Muscle of arm (tissue), 14 donors: ENCODE data around the gene WASL. TPM values are rescaled to one million over a fixed set of nuclear protein-coding genes. Genes with fewer than 3 reads are reported as not detected.
"Not testable (repeated sequence)": the region's sequence is repeated elsewhere in the genome, so short reads cannot be mapped to it uniquely, and the experiment has no call there.

Source experiments
- DNase-seq: peaks from one replicate; pipeline ENCODE4 v3.0.0-alpha.2; 2013
- long read RNA-seq, 11 donors: transcript quantifications; one replicate each; lab custom pipeline, GENCODE V29; 2026
- polyA plus RNA-seq, 12 donors: library from polyadenylated mRNA; unstranded; fragments of 120-200 nt; gene quantifications; one replicate each; pipeline ENCODE4 v1.2.1, GENCODE V29; 2013; ENCODE audit not compliant: insufficient read length in 12 of 12

Gene WASL
- 10 to 100 TPM in 11 of 12 donors, not detected in 1; 32.1 to 40.3 (median 36.0) TPM for polyA plus RNA-seq
- long read RNA-seq, donor 1, full-length matches to known transcripts, result 1 of 54 reads
- long read RNA-seq, donor 1, partial matches to known transcripts, result 53 of 54 reads
- long read RNA-seq, donor 1, other reads (novel, unspliced or antisense), result 0 of 54 reads
- long read RNA-seq, donor 2, full-length matches to known transcripts, result 3 of 16 reads
- long read RNA-seq, donor 2, partial matches to known transcripts, result 13 of 16 reads
- long read RNA-seq, donor 2, other reads (novel, unspliced or antisense), result 0 of 16 reads
- long read RNA-seq, donor 3, result 0 reads
- long read RNA-seq, donor 4, result 0 reads
- long read RNA-seq, donor 5, full-length matches to known transcripts, result 1 of 16 reads
- long read RNA-seq, donor 5, partial matches to known transcripts, result 15 of 16 reads
- long read RNA-seq, donor 5, other reads (novel, unspliced or antisense), result 0 of 16 reads
- long read RNA-seq, donor 6, full-length matches to known transcripts, result 1 of 1 reads
- long read RNA-seq, donor 6, partial matches to known transcripts, result 0 of 1 reads
- long read RNA-seq, donor 6, other reads (novel, unspliced or antisense), result 0 of 1 reads
- long read RNA-seq, donor 7, full-length matches to known transcripts, result 1 of 7 reads
- long read RNA-seq, donor 7, partial matches to known transcripts, result 6 of 7 reads
- long read RNA-seq, donor 7, other reads (novel, unspliced or antisense), result 0 of 7 reads
- long read RNA-seq, donor 8, full-length matches to known transcripts, result 3 of 13 reads
- long read RNA-seq, donor 8, partial matches to known transcripts, result 10 of 13 reads
- long read RNA-seq, donor 8, other reads (novel, unspliced or antisense), result 0 of 13 reads
- long read RNA-seq, donor 9, result 0 reads
- long read RNA-seq, donor 10, full-length matches to known transcripts, result 4 of 4 reads
- long read RNA-seq, donor 10, partial matches to known transcripts, result 0 of 4 reads
- long read RNA-seq, donor 10, other reads (novel, unspliced or antisense), result 0 of 4 reads
- long read RNA-seq, donor 11, full-length matches to known transcripts, result 4 of 4 reads
- long read RNA-seq, donor 11, partial matches to known transcripts, result 0 of 4 reads
- long read RNA-seq, donor 11, other reads (novel, unspliced or antisense), result 0 of 4 reads

DNA sequence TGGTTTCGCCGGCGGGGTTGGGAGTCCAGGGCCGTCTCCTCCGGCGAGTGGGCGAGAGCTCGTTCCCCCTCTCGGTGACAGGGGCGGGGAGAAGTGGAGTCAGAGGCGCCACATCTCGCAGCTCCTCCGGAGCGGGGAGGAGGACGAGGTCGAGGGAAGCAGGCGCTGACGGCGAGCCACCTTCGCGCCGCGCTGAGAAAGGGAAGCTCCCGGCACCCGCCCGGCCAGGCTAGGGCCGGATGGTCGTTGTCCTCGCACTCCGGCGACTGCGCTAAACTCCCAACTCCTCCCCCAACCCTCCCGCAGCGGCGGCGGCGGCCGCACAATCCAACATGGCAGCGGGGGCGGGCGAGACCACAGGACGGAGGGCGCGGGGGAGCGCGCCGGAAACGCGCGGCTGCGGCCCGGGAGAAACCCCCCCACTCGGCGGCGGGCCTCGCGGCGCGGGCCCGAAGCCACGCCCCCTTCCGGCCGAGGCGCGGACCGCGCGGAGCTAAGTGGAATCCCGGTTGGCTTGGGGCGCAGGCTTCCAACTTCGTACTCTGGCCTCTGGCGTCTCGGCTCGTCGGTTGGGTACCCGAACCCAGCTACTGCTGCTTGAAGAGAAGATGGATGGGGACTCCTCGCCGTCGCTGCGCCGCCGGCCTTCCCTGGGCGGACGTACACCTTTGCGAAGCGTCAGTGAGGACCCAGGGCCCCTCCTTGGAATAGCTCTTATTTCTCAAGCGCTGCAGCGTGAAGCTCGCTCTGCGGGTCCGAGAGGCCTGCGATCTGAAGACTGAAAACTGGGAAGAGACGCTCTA, at the start of gene WASL:
Gene WASL (minus strand): TSS at position 270 of the 803 bp plus-strand sequence. CDS start 269 bp downstream, at position 1.
- peak; percentile 93 for DNase-seq

DNA sequence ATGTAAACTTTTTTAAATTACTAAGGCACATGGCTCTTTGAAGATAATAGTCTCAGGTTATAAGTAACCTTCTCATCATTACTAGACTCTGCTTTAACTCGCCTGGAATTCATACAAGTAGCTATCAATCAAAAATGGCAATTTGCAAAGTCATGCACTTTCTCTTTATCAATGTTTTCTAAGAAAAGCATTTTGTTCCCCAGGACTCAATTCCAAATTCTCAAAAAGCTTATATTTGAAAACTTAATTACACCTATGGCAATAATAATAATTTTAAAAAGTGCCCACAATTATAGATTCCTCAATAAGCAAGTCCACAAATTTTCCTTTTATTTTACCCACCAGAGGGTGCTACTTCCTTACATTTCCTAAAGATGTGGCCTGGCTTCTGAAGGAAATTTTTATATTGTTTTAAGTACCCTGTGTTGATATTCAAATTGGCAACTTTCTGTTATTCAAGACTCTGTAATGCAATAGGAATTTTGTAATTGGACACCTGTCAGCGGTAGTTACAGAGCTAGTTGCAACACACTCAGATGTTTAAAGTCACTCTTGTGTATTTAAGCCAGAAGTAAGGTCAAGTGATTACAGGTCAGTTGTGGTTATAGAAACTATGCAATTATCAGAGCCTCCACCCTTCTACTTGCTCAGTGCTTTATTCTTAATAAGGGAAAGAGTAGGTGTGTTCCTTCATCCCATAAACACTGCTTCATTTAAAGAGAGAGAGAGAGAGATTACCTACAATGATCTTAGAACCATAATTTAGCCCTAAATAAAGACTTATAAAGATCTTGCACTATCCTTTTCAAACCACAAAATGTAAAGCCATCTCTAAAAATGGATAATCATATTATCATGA, 49.1 kb upstream of the WASL start:
- peak; percentile 34 for DNase-seq

DNA sequence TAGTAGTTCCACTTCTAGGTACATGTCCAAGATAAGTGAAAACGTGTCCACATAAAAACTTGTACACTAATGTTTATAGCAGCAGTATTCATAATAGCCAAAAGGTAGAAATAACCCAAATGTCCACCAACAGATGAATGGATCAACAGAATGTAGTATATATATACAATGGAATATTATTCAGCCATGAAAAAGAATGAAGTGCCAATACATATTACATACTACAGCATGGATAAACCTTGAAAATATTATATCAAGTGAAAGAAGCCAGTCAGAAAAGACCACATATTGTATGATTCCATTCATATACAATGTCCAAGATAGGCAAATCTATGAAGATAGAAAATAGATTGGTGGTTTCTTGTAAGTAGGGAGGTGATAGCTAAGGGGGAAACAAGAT, 47.8 kb upstream of the WASL start:
- no peak for DNase-seq

DNA sequence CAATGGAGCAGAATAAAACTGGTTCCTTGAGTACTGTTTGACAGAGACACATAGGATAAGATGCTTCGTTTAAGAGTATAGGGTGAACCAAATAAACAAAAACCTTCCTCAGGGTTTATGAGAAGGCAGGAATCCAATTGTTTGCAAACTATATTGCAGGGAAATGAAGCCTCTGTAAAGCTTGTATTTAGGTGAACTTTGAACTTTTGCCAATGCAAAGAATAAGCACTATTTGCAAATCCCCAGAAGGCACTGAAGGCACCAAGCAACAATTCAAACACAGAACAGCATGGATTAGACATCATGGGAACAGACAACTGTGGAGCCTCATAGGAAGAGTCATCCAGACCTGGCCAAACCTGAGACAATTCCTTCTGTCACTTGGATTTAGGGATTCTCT, 47.1 kb upstream of the WASL start:
- DNase-seq, result no peak

DNA sequence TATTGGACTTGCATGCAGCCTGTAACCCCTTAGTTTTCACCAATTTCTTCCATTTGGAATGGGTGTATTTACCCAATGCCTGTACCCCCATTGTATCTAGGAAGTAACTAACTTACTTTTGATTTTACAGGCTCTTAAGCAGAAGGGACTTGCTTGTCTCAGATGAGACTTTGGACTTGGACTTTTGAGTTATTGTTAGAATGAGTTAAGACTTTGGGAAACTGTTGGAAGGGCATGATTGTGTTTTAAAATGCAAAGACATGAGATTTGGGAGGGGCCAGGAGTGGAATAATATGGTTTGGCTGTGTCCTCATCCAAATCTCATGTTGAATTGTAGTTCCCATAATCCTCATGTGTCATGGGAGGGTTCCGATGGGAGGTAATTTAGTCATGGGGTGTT, 46.3 kb upstream of the WASL start:
- not testable (repeated sequence) for DNase-seq

DNA sequence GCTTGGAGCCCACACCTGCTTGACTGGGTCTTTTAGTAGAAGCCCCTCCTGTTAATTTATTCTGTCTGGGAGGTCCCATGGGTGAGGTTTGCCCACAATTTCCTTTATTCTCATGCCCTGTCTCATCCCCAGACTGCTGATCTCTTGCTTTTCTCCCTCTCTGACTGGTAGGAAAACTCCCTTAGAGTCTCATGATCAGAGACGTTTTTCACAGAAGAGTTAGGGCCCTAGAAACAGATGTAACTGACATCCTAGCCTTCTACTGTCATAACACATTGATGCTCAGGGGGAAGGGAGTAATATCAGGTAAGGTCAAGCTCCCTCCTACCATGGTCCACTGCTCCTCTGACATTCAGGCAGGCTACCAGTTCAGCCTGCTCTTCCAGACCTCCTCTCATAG, 43.7 kb upstream of the WASL start:
- no peak for DNase-seq

DNA sequence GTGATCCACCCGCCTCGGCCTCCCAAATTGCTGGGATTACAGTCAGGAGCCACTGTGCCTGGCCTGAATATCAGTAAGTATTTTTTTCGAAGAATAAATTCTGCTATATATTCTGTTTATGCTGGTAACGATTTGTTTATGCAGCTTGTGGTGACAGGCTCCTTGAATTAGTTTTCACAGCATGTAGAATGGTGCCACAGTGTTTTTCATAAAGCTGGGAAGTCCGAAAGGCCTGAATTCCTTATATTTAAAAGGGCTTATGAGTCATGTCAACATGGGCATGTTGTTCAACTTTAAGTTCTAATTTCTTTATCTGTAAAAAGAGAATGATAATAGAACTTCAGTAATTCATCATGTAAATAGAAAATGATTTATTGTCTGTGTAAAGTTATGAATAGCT, 42.2 kb upstream of the WASL start:
- no peak for DNase-seq

DNA sequence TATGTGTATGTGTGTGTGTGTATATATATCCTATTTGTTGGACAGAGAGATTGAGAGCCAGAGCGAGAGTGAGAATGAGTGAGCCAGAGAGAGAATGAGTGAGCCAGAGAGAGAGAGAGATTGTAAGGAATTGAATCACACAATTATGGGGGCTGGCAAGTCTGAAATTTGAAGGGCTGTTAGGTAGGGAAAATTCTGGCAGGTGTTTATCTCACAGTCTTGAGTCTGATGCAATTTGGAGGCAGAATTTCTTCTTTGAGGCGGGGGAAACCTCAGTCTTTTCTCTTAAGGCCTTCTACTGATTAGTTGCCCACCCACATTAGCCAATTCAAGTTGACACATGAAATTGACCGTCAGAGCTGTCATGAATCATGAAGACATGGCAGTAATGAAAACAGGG, 41.0 kb upstream of the WASL start:
- no peak for DNase-seq

DNA sequence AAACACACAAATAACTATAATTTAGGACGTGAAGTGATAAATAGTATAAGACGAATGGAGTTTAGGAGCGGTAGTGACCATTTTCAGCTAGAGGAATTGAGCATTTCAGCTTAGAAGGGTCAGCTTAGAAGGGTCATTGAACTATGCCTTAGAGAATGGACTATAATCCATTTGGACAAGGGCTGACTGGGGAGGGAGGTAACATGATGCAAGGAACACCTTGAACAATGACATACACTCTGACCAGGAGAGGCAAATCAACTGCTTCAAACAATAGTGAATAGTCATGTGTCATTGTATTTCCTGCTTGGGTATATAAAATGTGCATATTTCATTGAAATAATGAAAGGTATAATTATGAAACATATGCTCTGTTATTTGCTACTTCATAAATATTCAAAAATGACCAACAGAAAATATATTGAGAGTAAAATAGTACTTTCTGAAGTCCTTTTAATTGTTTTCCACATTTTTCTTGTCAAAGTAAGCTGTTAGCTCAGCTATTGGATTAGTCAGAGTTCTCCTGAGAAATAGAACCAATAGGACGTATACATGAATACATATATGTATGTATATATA, 40.5 kb upstream of the WASL start:
- DNase-seq, result no peak

DNA sequence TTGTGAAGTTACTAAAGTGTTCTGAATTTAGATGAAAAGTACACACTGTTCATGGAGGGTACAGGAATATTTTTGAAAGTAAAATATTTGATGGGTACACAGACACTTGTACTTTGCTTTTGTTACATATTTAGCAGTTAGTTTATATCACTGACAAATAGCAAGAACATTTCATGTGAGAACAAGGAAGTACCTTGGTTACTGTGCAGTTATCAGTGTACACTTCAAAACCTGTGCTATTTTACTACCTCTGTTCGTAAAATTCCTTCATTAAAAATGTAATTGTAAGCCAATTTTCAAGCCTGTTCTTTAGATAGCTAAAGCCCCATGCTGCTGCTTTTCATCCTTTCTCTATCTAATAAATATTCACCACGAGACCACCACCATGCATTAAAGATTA, 39.8 kb upstream of the WASL start:
- DNase-seq, result no peak

DNA sequence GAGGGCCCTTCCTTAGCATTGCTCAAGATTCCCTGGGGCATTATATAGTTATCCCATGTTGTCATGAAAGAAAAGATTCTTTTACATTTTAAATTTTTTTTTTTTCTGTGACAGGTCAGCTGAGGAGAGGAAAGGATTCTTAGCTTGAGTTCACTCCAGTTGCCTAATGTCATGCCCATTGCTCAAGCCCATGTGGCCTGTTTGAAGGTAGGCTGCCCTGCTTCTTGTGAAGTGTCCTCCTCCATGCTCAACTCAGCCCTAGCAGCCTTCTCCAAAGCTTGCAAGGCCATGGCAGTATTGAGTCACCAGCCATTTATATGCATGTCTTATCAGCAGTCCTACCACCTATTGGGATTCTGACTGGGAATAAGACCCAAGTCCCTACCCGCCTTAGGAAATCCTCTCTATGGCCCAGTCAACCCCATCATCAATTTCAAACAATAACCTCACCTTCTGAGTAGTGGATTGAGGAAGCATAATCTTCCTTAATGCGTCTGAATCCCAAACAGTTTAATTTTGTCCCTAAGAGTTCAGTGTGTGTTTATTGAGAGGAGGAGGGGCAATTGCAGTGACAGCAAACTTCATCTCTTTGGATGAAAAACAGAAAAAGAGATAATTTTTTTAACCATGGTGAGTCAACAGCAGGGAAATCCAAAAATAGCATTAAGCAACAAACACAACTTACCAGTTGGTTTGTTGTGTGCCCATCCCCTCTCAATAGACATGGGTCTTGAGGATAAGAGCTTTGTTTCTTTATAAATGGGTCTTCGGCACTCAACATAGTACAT, 38.6 kb upstream of the WASL start:
- DNase-seq, result no peak

DNA sequence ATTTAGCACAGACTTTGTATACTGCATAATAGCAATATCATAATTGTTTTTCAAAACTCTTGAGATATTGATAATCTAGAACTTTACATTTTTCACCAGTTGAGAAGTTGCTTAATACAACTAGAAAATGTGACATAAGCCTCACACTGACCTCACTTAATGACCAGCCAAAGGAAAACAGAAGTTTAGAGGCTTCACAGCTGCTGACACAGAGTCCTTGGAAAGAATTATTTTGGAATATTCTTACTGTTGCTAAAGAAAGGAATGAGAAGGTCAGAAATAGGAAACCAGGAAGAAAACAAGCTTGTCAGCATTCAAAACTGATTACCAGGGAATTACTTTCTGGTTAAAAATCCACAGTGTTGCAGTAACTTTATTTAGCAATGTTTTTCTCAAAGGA, 35.5 kb upstream of the WASL start:
- no peak for DNase-seq

DNA sequence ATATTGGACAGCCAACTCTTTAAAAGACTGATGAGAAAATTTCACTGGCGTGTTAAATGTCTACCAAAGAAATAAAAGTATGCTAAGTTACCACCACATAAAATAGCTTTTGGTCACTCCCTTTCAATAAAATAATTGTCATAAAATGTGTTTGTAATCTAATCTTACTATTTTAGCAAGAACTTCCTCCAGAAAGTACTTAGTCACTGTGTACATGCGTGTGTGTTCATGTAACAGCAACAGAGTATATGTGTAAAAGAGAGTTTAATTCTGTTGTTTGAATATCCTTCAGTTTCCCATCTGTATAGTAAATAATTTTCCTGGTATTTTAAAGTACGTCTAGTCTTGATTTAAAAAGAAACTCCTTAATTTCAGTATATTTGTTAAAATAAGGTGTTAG, 35.0 kb upstream of the WASL start:
- no peak for DNase-seq

DNA sequence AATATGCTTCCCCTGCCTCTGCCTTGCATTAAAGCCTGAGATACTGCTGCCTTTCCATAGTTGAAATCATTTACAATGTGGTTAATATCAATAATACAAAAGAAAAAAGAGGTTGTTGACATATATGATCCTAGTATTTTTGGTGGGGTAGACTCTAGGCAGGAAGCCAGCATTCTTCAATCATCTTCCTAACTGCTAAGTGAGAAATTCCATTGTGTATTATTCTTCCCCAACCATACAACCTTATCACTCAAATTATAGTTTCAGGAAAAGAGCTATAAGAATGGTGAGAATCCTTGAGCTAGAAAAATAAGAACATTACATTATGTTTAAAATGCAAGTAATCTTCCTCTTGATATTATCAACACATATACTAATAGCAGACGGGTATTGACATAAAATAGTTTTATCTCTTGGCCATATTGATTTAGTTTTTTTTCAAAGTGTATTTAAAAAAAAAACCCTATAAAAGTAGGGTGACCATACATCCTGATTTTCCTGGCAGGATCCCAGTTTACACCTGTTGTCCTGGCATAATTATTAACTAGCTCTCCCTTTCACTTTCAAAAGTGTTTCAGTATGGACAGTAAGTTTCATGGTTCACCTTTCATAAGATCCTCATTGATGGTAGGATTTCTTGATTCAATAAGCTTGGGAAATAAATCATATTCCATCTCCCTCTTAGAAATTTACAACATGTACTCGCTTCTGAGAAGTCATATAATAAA, 33.4 kb upstream of the WASL start:
- no peak for DNase-seq

DNA sequence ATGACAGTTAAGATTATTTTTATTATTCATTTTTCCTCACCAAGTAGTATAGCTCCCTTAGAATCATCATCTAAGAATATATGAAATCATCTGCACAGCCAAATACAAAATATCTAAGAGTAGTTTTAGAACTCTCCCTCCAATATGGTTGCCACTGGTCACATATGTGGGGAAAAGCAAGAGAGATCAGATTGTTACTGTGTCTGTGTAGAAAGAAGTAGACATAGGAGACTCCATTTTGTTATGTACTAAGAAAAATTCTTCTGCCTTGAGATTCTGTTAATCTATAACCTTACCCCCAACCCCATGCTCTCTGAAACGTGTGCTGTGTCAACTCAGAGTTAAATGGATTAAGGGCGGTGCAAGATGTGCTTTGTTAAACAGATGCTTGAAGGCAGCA, 31.7 kb upstream of the WASL start:
- not testable (repeated sequence) for DNase-seq

DNA sequence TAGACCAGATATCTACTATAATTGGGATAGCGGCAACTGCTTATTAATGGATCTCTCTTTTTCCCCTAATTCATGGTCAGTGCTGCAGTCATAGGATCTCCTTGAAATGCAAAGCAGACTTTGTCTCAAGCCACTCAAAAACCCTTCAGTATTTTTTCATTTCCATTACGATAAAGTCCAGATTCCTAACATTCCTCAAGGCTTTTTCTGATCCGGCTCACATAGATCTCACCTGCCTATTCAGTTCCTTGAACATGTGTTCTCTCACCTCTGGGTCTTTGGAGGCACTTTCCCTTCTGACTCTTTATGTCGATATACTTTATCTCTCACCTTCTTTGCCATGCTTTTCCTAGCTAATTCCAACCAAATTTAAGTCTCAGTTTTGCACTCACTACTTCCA, 25.7 kb upstream of the WASL start:
- DNase-seq, result no peak

DNA sequence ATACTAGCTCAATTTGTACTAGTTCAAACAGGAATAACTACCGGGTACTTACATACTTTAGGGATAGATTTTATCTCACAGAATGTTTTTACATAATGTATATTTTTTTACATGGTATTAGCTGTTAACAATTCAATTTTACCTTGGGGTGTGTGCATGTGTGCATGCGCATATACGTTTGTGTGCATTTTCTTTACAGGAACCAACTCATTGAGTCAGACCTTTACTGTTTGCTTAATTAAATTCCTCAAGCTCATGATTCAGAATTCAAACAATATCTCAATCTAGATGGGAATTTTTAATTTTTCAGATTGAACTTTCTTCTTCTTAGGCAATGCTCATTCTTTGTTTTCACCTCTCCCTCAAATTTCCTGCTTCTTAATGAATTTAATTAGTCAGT, 24.7 kb upstream of the WASL start:
- no peak for DNase-seq

DNA sequence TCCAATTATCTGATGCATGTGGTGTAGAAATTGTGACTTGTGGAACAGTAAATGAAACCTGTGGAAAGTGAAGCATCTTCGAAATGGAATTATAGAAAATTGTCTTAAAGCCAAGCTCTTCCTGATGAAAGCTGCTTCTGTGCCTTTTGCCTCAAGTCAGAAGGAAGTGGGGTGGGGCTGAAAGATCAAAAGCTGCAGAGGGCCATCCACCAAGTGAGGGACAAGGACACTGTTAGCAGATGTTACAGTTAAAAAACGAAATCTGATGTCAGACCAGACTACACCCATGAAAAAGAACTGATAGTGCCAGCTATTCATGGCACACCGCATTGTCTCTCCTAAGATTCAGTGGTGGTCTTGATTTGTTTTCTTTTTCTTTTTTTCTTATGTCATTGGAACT, 23.8 kb upstream of the WASL start:
- no peak for DNase-seq

DNA sequence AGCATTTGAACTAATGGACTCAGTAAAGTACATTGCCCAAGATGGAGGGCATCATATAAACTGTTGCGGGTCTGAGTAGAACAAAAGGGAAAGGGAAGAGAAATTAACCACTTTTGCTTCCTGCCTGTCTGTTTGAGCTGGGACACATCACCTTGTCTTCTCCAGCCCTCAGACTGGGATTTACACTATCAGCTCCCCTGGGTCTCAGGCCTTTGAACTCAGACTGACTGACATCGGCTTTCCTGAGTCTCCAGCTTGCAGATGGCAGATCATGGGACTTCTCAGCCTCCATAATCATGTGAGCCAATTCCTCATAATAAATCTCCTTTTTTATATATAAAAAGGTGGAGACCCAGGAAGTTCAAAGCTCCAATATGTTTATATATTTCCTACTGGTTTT, 23.0 kb upstream of the WASL start:
- no peak for DNase-seq
